CD4-positive, alpha-beta T cell treated with Interleukin-6 at 100 ng/mL for 8 hours (primary cell): ENCODE data around the gene GNG14.
A peak's percentile ranks its signal among the peaks of the same experiment; 100 is the strongest.
"Not testable (repeated sequence)": the region's sequence is repeated elsewhere in the genome, so short reads cannot be mapped to it uniquely, and the experiment has no call there.

ENCODE experiments used
- DNase-seq: peaks from one replicate; pipeline ENCODE4 v3.0.0-alpha.2; 2020; ENCODE audit warnings: mixed read lengths, low spot score

GNG14 gene

GRCh38 chr19:12723641-12724426 lies 36.0 kb downstream of the GNG14 start, which contains the start of gene TNPO2:
Gene TNPO2 (minus strand): TSS chr19:12723932. CDS start chr19:12720977, 2,955 bp downstream.
- DNase-seq = peak; percentile 59

- DNase-seq = not testable (repeated sequence)
These were observed 37.8 kb downstream of the GNG14 start for GRCh38 chr19:12725612-12726011.

GRCh38 chr19:12726988-12727316 lies 39.2 kb downstream of the GNG14 start:
- DNase-seq = no peak

- DNase-seq = no peak
These were observed 40.1 kb downstream of the GNG14 start for GRCh38 chr19:12727745-12728433.

- no peak for DNase-seq
These were observed 42.3 kb downstream of the GNG14 start for GRCh38 chr19:12730064-12730463.

- DNase-seq = no peak
These were observed 43.5 kb downstream of the GNG14 start for GRCh38 chr19:12731337-12731736.

GRCh38 chr19:12733369-12734214 lies 45.8 kb downstream of the GNG14 start:
- DNase-seq = no peak

- DNase-seq = peak; percentile 84
These were observed 49.4 kb downstream of the GNG14 start, which contains the start of gene GET3 for GRCh38 chr19:12736995-12737834. Gene GET3 (plus strand): TSS chr19:12737497. CDS start chr19:12737506, 9 bp downstream.

- no peak for DNase-seq
These were observed 50.1 kb downstream of the GNG14 start for GRCh38 chr19:12737835-12738351.
